Subcutaneous adipose tissue (tissue), 4 donors: ENCODE data around the gene TCF12. TPM values are rescaled to one million over a fixed set of nuclear protein-coding genes. Genes with fewer than 3 reads are reported as not detected.

Experiments used
- total RNA-seq, 4 donors: library from RNA; depleted of rRNA; stranded (reverse); fragments of >200 nt; gene quantifications; one replicate each; pipeline ENCODE4 v1.1.0, GENCODE V29; 2016
- TF ChIP-seq, protein P1 (sequence below): fragments of 450-650 bp; IDR thresholded peaks from one replicate; pipeline ENCODE4 v1.5.1; 2016; ENCODE audit warnings: low read depth, mild to moderate bottlenecking, control low read depth, antibody characterized with exemption, moderate library complexity

The TCF12 gene
- total RNA-seq, 4 donors from 2014 or later, result 138 to 171 (median 166) TPM

DNA sequence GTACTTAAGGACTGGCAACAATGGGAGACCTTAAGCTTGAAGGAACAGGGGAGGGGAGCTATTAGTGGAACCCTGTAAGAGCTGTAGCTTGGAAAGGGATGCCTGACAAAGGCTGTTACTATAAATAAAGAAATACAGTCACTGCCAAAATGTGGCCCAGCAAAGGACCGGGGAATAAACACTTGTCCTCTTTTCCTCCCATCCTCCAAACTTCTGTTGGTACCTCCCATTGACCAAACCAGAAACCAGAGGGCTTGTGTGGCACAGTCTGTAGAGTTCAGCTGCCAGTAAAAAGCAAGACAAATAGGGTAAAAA is 25.1 kb upstream of the TCF12 start:
- TF ChIP-seq, protein P1, sequence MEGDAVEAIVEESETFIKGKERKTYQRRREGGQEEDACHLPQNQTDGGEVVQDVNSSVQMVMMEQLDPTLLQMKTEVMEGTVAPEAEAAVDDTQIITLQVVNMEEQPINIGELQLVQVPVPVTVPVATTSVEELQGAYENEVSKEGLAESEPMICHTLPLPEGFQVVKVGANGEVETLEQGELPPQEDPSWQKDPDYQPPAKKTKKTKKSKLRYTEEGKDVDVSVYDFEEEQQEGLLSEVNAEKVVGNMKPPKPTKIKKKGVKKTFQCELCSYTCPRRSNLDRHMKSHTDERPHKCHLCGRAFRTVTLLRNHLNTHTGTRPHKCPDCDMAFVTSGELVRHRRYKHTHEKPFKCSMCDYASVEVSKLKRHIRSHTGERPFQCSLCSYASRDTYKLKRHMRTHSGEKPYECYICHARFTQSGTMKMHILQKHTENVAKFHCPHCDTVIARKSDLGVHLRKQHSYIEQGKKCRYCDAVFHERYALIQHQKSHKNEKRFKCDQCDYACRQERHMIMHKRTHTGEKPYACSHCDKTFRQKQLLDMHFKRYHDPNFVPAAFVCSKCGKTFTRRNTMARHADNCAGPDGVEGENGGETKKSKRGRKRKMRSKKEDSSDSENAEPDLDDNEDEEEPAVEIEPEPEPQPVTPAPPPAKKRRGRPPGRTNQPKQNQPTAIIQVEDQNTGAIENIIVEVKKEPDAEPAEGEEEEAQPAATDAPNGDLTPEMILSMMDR, result no peak

DNA sequence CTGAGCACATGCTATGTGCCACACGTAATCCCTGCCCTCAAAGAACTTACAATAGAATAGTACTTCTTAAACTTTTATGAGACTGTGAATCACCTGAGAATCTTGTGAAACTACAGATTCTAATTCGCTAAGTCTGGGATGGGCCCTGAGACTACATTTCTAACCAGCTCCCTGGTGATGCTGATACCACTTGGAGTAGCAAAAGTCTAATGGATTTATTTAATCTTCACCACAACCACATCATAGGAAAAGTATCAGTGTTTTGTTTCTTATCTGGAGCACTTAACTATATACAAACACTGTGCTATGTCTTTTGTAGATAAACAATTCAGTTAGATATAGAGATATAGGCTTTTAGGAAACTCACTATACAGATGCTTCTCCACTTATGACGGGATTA is 23.8 kb upstream of the TCF12 start:
- TF ChIP-seq, protein P1, result no peak

- TF ChIP-seq, protein P1, result no peak
Observed at GRCh38 chr15:56901931-56902330, 16.5 kb upstream of the TCF12 start.

DNA sequence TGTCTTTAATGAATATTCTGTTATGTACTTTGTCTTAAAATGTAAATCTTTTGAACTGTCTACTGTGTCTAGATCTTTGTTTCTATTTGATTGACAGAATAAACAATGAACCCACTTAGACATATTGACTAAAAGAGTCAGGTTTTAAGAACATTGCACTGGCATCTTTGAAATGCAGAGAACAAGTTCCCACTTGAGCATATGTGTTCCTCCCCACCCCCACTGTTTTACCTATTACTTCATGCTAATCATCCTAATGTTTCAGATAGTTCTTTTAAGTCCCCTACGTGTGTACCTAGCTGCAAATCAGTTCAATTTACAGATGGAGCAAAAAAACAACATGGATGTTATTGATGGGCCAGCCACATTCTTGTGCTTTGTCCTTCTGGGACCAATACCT is 11.7 kb upstream of the TCF12 start:
- TF ChIP-seq, protein P1, result no peak

- TF ChIP-seq, protein P1, result no peak
Observed at GRCh38 chr15:56910801-56911200, 7.6 kb upstream of the TCF12 start.

GRCh38 chr15:56913241-56913640 is 5.2 kb upstream of the TCF12 start:
- TF ChIP-seq, protein P1, result no peak

DNA sequence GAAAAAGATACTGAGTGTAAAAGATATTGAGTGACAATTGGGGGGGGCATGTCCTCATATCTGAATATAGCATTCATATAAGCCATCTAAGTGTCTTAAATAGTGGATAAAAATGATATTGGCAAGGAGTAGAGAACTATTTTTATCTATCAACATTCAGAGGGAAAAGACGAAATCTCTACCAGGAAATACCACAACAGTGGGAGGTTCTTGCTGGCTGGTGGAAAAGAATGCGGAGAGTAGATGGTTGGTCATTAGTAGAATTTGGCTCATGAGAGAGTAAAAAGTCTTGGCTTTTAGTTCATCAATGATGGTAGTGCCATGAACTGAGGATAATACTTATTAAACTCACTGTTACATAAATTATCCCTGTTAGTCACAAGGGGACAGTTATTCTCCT is 4.8 kb upstream of the TCF12 start:
- TF ChIP-seq, protein P1, result no peak

DNA sequence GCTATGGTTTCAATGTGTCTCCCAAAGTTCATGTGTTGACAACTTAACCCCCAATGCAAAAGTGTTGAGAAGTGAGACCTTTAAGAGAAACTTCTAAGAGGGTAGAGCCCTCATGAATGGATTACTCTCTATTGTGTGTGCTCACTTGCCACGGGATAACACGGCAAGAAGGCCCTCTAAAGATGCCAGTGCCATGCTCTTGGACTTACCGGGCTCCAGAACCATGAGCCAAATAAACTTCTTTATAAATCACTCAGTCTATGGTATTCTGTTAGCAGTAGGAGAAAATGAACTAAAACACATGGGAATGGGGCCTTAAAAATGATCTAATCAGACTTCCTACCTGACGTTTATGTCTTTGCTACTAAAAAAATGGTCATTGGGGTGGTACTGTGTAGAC is 2.6 kb upstream of the TCF12 start:
- TF ChIP-seq, protein P1, result no peak
